Esophagus muscularis mucosa (tissue), 4 donors: Measurements from ENCODE around the gene GPRC6A. TPM values are rescaled to one million over a fixed set of nuclear protein-coding genes. Genes with fewer than 3 reads are reported as not detected.

Experiments used
- DNase-seq: peaks from one replicate; pipeline ENCODE4 v3.0.0-alpha.2; 2017; ENCODE audit errors: extremely low spot score
- H3K27ac ChIP-seq, 4 donors: fragments of 200-600 bp; sonication (generic); replicated peaks in 1 of 4; 1 replicate in 3 of 4; 2 replicates in 1 of 4; pipeline ENCODE4 v1.5.1; 2016 to 2019; ENCODE audit warnings: mild to moderate bottlenecking in 1 of 4
- H3K27me3 ChIP-seq, 4 donors: fragments of 200-600 bp; sonication (generic); one replicate each; pipeline versions ENCODE4 v1.5.1 to v1.6.0; 2016 to 2019
- H3K36me3 ChIP-seq, 4 donors: fragments of 200-600 bp; sonication (generic); one replicate each; pipeline ENCODE4 v1.5.1; 2016 to 2019
- H3K4me1 ChIP-seq, 4 donors: fragments of 200-600 bp; sonication (generic); one replicate each; pipeline ENCODE4 v1.5.1; 2016 to 2019
- H3K4me3 ChIP-seq, 4 donors: fragments of 200-600 bp; sonication (generic); 1 replicate in 2 of 4; 2 replicates in 2 of 4; pipeline ENCODE4 v1.5.1; 2016 to 2019; ENCODE audit warnings: mild to moderate bottlenecking in 4 of 4, moderate library complexity in 1 of 4
- H3K9me3 ChIP-seq, 4 donors: fragments of 200-600 bp; sonication (generic); 1 replicate in 3 of 4; 2 replicates in 1 of 4; pipeline ENCODE4 v1.5.1; 2016 to 2019
- CTCF ChIP-seq, 3 experiments: fragments of 200-600 bp in 2 of 3; fragments of 450-650 bp in 1 of 3; sonication (generic) in 2 of 3; IDR thresholded peaks; one replicate each; pipeline ENCODE4 v1.5.1; 2017 to 2019; ENCODE audit warnings: antibody characterized with exemption in 3 of 3, mild to moderate bottlenecking in 2 of 3, moderate library complexity in 1 of 3
- EP300 ChIP-seq: sonication (generic); formaldehyde crosslinking; IDR thresholded peaks from one replicate; pipeline ENCODE4 v1.6.1; 2017; ENCODE audit warnings: antibody characterized with exemption
- POLR2A ChIP-seq: fragments of 450-650 bp; IDR thresholded peaks from one replicate; pipeline ENCODE4 v1.6.1; 2017; ENCODE audit warnings: antibody characterized with exemption, moderate library complexity, mild to moderate bottlenecking, low read depth
- POLR2AphosphoS5 ChIP-seq, 2 donors: sonication (generic); formaldehyde crosslinking; IDR thresholded peaks; one replicate each; pipeline ENCODE4 v1.6.1; 2017; ENCODE audit warnings: antibody characterized with exemption in 2 of 2
- WGBS: methylation state at CpG from one replicate; pipeline ENCODE4 v1.1.5; 2018; 5-methylcytosine and 5-hydroxymethylcytosine counted together
- intact Hi-C: fragments of 100-400 bp; cut with DNase I; formaldehyde crosslinking; loops from one replicate; pipeline ENCODE4 v1.15.1; 2023
- total RNA-seq, 4 donors: library from RNA; depleted of rRNA; stranded (reverse); fragments of >200 nt; gene quantifications; one replicate each; pipeline versions ENCODE4 v1.1.0 to v1.2.1, GENCODE V29; 2016

Gene GPRC6A
- total RNA-seq, 4 donors from 2014 or later = not detected

GRCh38 chr6:116812051-116812650 lies 16.7 kb downstream of the GPRC6A start:
- Histone ChIP-seq H3K27me3 (no peaks in the 10 kb centered on the region), H3K27ac (no peak overlapping the region), H3K4me3 (no peak overlapping the region), H3K4me1 (no peaks in the 10 kb centered on the region), H3K9me3 (peaks cover 0 to 18% (median 6%) of the 10 kb centered on the region in 4 donors), H3K36me3 (no peaks in the 10 kb centered on the region)
- TF ChIP-seq EP300 (no peak), POLR2AphosphoS5 (IDR thresholded peaks at IDR 0.05) (no peak), POLR2A (no peak), CTCF (IDR thresholded peaks at IDR 0.05) (no peak)
- WGBS = 86% methylated on average over 2 of the region's 2 CpGs
- intact Hi-C loops = no loop called here
- no peak for DNase-seq

GRCh38 chr6:116801971-116802370 lies 26.9 kb downstream of the GPRC6A start:
- intact Hi-C loops = no loop called here
- Histone ChIP-seq H3K27ac (no peak overlapping the region), H3K4me3 (no peak overlapping the region), H3K36me3 (no peaks in the 10 kb centered on the region), H3K4me1 (no peaks in the 10 kb centered on the region), H3K9me3 (no peaks in the 10 kb centered on the region), H3K27me3 (no peaks in the 10 kb centered on the region)
- TF ChIP-seq POLR2A = no peak
- TF ChIP-seq CTCF (IDR thresholded peaks at IDR 0.05) = no peak
- TF ChIP-seq EP300 = no peak
- no peak for TF ChIP-seq POLR2AphosphoS5 (IDR thresholded peaks at IDR 0.05)
- no peak for DNase-seq

GRCh38 chr6:116799945-116800344 lies 28.9 kb downstream of the GPRC6A start:
- Histone ChIP-seq H3K36me3 (no peaks in the 10 kb centered on the region), H3K4me1 (no peaks in the 10 kb centered on the region), H3K4me3 (no peak overlapping the region), H3K27ac (no peak overlapping the region), H3K27me3 (no peaks in the 10 kb centered on the region), H3K9me3 (no peaks in the 10 kb centered on the region)
- TF ChIP-seq POLR2AphosphoS5 (IDR thresholded peaks at IDR 0.05) (no peak), CTCF (IDR thresholded peaks at IDR 0.05) (no peak), POLR2A (no peak), EP300 (no peak)
- no peak for DNase-seq
- intact Hi-C loops = no loop called here

- WGBS = 43% methylated on average over 2 of the region's 2 CpGs
Observed at GRCh38 chr6:116797585-116797984, 31.3 kb downstream of the GPRC6A start.

GRCh38 chr6:116793224-116793623 lies 35.7 kb downstream of the GPRC6A start:
- TF ChIP-seq POLR2A = no peak
- no peak for TF ChIP-seq EP300
- TF ChIP-seq POLR2AphosphoS5 (IDR thresholded peaks at IDR 0.05) = no peak
- TF ChIP-seq CTCF (IDR thresholded peaks at IDR 0.05) = no peak
- Histone ChIP-seq H3K4me1 (no peaks in the 10 kb centered on the region), H3K36me3 (no peaks in the 10 kb centered on the region), H3K27ac (no peak overlapping the region), H3K4me3 (no peak overlapping the region), H3K9me3 (no peaks in the 10 kb centered on the region), H3K27me3 (no peaks in the 10 kb centered on the region)
- DNase-seq = no peak
- 81% methylated on average over 3 of the region's 3 CpGs for WGBS
- intact Hi-C loops = no loop called here

More at GRCh38 chr6:116797585-116797984, 31.3 kb downstream of the GPRC6A start:
- H3K4me3 ChIP-seq = no peak overlapping the region
- intact Hi-C loops = no loop called here
- H3K27ac ChIP-seq = no peak overlapping the region
- DNase-seq = no peak
- no peaks in the 10 kb centered on the region for H3K36me3 ChIP-seq
- TF ChIP-seq POLR2A = no peak
- TF ChIP-seq POLR2AphosphoS5 (IDR thresholded peaks at IDR 0.05) = no peak
- H3K9me3 ChIP-seq = no peaks in the 10 kb centered on the region
- H3K4me1 ChIP-seq = no peaks in the 10 kb centered on the region
- no peaks in the 10 kb centered on the region for H3K27me3 ChIP-seq
